ENCODE measurements around the gene CUX1.
"Not testable (repeated sequence)": the region's sequence is repeated elsewhere in the genome, so short reads cannot be mapped to it uniquely, and the experiment has no call there.

The CUX1 gene

DNA sequence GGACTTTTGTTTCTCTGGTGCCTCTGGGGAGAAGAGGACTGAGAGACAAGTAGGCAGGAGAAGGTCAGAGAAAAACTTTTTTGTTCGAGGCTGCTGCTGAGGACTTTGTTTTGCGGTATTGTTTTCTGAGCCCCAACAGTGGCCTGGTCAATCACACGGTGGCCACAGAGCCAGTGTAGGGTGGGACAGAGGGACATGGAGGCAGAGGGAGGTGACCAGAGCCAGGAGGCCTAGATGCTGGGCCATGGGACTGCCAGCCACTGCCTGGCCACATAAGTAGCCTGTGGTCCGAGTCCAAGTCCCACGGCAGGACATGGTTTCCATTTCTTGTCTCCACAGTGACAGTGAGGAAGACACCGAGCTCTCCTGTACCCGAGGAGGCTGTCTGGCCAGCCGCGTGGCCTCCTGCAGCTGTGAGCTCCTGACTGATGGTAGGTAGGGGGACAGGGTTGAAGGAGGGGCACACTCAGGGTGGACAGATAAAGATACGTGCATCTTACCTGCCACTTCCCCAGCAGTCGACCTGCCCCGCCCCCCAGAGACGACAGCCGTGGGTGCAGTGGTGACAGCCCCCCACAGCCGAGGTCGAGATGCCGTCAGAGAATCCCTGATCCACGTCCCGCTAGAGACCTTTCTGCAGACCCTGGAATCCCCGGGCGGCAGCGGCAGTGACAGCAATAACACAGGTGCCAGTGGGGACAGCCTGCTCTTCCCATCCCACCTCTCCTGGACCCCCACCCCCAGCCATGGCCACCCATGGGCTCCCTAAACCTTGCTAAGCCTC is 496.8 kb downstream of the CUX1 start:
- in situ Hi-C loops (cut with MboI; ENCODE audit: low sequenced_read_pairs): no loop called here

DNA sequence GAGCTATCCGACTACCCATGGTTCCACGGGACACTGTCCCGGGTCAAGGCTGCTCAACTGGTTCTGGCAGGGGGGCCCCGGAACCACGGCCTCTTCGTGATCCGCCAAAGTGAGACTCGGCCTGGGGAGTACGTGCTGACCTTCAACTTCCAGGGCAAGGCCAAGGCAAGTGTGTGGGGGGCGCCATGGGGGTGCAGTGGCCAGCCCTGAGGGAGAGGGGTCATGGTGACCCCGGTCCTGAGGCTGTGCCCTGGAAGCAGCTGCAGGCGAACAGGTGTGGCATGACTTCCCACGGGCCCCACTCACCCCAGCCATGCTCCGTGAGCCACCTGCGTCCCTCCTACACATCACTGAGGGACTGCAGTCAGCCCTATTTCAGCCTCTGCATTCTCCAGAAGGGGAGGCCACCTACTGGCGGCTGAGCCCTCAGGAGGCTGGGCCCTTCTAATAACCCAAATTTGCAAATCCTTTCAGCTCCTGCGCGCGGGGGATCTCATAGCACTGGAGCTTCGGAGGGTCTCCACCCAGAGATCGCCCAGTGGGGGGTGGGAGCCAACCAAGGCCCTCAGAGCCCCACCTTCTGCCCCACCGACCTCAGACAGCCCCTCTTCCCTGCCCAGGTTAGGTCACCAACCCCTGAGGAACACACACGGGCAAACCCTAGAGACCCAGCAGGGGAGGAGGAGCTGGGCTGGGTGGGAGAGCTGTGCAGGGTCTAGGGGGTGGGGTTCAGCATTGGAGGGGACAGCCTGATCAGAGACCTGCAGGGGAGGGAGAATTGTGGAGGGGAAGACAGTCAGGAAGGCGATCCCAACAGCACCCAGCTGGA is 500.0 kb downstream of the CUX1 start:
- in situ Hi-C loops (cut with MboI; ENCODE audit: low sequenced_read_pairs): no loop called here

DNA sequence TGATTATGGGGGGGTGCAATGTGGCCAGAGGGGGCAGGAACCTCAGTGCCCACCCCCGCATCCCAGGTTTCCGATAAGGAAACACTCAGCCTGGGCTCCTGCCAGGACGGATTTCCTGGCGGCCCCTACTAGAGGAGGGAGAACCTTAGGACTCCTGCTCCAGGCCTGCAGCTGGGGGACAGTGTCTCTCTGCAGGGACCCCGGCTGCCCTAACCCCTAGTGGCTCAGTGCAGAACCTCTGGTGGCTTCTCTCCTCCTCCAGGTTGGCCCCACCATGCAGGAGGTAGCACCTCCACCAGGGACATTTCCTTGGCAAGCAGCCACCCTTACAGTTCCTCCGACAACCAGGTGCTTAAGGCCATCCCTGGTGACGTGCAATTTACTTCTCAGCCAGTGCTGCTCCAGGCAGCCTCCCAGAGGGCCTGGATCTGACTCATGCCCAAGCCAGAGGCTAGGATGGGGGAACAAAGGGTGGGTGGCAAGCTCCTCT is 501.1 kb downstream of the CUX1 start:
- in situ Hi-C loops (cut with MboI; ENCODE audit: low sequenced_read_pairs): no loop called here

DNA sequence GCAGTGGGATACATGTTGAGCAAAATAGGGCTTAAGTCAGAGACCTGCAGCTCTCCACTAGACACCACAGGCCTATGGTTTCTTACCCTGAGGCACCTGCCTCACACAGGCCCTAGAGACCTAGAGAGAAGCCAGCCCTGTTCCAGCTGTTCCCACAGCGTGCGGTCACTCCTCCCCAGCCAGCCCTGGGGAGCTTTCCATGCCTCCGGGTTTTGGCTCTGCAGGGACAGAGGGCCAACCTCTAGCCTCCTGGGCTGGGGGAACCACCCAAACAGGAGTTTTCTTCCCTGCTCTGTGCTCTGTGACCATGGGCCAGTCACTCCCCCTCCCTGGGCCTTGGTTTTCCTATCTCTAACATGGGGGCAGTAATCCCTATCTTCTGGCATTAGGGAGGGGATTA is 502.2 kb downstream of the CUX1 start:
- in situ Hi-C loops (cut with MboI; ENCODE audit: low sequenced_read_pairs): no loop called here

DNA sequence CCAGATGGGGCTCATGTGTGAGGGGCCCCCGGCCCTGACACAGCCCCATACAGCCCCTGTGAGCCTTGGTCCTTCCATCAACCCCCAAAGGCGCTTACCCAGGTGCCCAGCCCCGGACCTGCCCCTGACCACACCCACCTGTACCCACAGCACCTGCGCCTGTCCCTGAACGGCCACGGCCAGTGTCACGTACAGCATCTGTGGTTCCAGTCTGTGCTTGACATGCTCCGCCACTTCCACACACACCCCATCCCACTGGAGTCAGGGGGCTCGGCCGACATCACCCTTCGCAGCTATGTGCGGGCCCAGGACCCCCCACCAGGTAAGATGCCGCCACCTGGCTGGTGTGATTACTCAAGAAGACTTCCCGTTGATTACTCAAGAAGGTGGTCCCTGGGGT is 502.8 kb downstream of the CUX1 start:
- in situ Hi-C loops (cut with MboI; ENCODE audit: low sequenced_read_pairs): no loop called here

DNA sequence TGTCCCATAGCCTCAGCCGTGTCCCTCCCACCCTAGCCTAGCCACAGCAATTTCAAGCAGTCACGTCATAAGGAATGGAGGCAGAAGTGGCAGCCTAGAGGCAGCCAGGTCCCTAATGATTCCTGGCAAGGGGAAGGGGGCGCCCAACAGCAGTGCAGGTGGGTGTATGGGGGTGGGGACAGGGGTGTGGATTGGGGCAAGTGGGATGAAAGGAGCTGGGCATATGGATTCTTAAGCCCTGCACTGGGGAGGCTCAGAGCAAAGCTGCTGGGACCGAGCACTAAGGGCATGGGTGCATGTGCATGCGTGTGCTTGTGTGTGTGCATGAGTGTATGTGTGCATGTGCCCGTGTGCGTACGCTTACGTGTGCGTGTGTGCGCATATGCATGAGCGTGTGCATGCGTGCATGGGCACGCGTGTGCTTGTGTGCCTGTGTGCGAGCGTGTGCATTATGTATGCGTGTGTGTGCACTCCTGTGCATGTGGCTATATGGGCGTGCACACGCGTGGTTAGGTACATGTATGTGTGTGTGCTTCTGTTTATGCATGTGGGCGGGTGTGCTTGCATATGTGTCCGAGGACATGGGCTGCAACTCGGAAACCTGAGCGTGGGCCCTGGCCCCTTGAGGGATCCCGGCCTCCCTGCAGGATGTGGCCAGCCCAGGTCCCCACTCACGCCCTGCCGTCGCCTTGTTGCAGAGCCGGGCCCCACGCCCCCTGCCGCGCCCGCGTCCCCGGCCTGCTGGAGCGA is 503.4 kb downstream of the CUX1 start:
- in situ Hi-C loops (cut with MboI; ENCODE audit: low sequenced_read_pairs): no loop called here

DNA sequence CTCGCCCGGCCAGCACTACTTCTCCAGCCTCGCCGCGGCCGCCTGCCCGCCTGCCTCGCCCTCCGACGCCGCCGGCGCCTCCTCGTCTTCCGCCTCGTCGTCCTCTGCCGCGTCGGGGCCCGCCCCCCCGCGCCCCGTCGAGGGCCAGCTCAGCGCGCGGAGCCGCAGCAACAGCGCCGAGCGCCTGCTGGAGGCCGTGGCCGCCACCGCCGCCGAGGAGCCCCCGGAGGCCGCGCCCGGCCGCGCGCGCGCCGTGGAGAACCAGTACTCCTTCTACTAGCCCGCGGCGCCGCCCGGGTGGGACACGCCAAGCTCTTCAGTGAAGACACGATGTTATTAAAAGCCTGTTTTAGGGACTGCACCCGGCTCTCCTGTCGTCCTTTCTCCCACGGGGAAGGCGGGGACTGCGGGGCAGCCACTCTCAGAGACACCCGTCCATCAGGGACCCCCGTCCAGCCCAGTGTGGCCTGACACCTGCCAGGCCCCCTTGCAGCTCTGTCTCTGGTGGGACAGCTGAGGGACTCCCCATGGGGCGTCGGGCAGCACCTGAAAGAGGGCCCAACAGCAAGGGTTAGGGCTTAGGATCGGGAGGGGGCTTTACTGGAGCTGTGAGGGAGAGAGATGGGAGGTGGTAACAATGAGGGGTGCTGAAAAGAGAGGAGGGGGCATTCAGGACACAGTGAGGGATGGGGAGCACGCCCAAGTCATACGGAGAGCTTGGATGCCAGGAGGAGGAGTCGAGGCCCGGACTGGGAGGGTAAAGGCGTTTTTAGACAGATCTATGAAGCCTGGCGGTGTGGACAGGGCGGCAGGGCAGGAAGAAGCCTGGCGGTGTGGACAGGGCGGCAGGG is 504.1 kb downstream of the CUX1 start:
- in situ Hi-C loops (cut with MboI; ENCODE audit: low sequenced_read_pairs): no loop called here

DNA sequence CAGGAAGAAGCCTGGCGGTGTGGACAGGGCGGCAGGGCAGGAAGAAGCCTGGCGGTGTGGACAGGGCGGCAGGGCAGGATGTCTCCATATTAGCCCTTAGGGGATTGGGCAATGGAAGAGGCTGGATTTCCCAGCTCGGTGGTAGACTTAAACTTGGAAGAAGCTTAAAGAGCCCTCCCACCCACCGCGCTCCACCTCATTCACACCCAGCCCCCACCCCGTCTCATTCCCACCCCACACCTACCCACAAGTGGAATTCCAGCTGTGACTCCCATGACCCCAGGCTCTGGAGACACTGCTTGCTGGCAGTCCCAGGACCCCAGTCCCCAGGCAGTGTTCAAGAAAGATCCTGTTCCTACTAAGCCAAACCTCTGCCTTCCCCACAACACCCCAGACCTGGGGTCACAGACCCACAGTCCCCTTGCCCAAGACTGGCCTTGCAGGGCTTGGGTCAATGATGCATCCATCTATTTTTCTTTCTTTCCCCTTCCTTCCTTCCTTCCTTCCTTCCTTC is 504.8 kb downstream of the CUX1 start:
- in situ Hi-C loops (cut with MboI; ENCODE audit: low sequenced_read_pairs): no loop called here

DNA sequence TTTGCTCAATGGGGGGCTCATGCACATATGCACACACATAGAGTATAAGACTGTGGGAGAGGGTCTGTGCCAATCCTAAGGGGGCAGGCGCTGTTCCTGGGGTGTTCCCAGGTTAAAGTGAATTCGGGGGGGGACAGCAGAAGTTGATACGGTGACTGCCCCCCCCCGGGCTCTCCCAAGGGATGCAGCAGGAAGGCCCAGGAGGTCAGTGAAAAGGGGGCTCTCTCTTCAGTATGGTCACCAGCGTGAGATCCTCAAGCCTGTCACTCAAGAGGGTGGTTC is 506.4 kb downstream of the CUX1 start:
- in situ Hi-C loops (cut with MboI; ENCODE audit: low sequenced_read_pairs): no loop called here

DNA sequence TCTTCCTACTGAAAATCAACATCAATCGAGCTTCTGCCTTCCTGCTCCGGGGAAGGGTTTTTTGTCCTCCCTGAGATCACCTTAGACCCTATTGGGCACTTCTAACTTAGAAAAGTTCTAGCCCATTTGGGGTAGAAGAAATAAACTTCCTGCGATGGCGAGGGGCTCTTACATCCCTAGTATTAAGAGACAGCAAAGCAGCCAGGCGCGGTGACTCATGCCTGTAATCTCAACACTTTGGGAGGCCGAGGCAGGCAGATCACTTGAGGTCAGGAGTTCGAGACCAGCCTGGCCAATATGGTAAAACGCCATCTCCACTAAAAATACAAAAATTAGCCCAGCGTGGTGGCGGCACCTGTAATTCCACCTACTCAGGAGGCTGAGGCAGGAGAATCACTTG is 507.7 kb downstream of the CUX1 start:
- in situ Hi-C loops (cut with MboI; ENCODE audit: low sequenced_read_pairs): not testable (repeated sequence)

DNA sequence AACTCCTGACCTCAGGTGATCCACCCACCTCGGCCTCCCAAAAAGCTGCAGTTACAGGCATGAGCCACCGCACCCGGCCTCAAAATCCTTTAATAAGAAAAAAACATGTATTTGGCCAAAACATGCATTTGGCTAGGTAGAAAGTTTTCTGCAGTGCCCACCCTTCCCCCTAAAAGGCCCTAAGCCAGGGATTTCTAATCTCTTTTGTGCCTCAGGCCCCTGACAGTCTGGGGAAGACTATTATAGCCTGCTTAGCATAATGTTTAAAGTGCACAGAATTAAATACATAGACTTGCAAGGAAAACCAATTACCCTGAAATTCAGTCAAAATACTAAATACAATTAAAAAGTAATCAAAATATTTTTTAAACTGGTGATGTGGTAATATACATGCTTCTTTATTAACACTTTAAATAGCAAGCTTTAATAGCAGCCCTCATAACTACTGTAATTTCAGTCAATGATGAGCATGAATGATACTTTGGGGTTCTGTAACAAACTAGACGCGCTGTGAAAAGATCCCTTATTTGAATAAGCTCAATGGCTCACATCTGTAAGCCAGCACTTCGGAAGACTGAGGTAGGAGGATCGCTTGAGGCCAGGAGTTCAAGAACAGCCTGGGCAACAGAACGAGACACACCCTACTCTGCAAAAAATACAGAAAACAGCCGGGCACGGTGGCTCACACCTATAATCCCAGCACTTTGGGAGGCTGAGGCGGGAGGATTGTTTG is 508.9 kb downstream of the CUX1 start:
- in situ Hi-C loops (cut with MboI; ENCODE audit: low sequenced_read_pairs): no loop called here

DNA sequence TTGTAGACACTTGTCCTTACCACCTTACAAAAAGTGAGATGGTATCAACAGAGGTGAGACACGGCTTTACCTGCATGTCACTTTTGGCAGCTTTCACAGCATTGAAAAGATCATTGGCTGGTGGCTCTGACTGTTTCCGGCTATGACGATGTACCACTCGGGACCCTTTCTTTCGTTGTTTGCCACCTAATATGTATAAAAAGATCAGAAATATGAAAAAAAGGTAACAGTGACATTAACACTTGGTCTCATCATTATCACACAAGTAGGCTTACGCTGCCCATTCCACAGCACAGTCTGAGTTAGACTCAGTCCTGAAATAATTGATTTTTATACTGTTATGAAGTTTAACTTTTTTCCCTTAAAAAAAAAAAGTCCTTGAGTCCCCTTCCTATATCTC is 509.8 kb downstream of the CUX1 start:
- in situ Hi-C loops (cut with MboI; ENCODE audit: low sequenced_read_pairs): not testable (repeated sequence)

DNA sequence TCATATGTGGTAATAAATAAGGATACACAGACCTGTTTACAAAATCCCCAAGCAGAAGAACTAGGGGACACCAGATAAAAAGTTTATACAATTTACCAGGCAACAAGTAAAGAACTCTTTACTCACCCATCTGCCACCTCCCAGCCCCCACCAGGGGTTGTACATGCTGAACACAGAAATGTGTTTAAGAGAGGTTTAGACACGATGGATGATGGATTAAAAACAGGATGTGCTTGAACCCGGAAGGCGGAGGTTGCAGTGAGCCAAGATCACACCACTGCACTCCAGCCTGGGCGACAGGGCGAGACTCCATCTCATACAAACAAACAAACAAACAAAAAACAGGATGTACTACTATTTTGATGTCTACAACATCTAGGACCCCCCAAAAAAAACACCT is 511.4 kb downstream of the CUX1 start:
- in situ Hi-C loops (cut with MboI; ENCODE audit: low sequenced_read_pairs): not testable (repeated sequence)

DNA sequence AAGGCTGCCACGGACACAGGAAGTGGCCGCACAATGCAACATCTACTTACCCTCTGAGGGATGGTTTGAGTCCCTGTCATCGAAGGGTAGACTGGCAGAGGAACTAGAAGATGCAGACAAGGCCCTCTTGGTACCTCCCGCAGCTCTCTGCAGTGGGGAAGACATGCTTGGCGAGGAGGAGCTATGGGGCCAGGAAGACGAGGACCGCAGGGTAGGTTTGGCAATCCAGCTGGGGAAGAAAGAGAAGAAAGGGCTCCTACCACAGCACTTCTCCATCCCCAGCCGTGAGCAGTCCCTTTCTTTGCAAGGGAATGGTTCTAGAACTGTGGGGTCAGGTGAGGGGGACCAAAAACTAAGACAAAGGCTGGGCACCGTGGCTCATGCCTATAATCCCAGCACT is 511.9 kb downstream of the CUX1 start:
- in situ Hi-C loops (cut with MboI; ENCODE audit: low sequenced_read_pairs): not testable (repeated sequence)

DNA sequence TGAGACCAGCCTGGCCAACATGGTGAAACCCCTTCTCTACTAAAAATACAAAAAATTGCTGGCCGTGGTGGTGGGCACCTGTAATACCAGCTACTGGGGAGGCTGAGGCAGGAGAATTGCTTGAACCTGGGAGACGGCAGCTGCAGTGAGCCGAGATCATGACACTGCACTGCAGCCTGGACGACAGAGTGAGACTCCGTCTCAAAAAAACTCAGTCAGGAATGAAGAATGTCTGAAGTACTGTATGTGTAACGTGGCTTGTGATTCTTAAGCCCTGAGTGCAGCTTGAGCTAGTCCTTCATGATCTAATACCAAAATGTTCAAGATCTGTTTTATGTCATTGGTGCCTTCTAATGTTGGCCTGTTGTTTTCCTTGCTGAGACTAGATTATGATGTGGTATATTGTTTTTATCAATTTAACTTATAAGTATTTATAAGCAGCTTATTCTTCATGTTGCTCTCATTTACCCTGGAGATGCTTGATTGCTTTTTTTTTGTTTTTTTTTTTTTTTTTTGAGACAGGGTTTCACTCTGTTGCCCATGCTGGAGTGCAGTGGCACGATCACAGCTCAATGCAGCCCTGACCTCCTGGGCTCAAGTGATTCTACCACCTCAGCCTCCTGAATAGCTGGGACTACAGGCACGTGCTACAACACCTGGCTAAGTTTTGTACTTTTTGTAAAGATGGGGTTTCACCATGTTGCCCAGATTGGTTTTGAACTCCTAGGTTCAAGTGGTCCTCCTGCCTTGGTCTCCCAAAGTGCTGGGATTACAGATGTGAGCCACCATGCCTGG is 513.4 kb downstream of the CUX1 start:
- in situ Hi-C loops (cut with MboI; ENCODE audit: low sequenced_read_pairs): not testable (repeated sequence)
